ENCODE measurements around the gene ARFGEF3.

ARFGEF3 gene

GRCh38 chr6:138231381-138231886 lies 69.7 kb downstream of the ARFGEF3 start:
- Mint-ChIP-seq H3K9me3 (no peaks in the 10 kb centered on the region), H3K27ac (no peak overlapping the region), H3K4me1 (peaks cover 6% of the 10 kb centered on the region), H3K4me3 (no peak overlapping the region), H3K36me3 (no peaks in the 10 kb centered on the region), H3K27me3 (peaks cover 5% of the 10 kb centered on the region)
- ATAC-seq (ENCODE audit: low read depth) = no peak
- DNase-seq (ENCODE audit: low spot score in 2 of 2) = no peak

GRCh38 chr6:138234363-138234762 lies 72.6 kb downstream of the ARFGEF3 start:
- peaks cover 6% of the 10 kb centered on the region for H3K4me1 Mint-ChIP-seq
- H3K27ac Mint-ChIP-seq = no peak overlapping the region
- H3K4me3 Mint-ChIP-seq = no peak overlapping the region
- H3K36me3 Mint-ChIP-seq = no peaks in the 10 kb centered on the region
- DNase-seq (ENCODE audit: low spot score in 2 of 2) (no peak), ATAC-seq (ENCODE audit: low read depth) (no peak)
- no peaks in the 10 kb centered on the region for H3K9me3 Mint-ChIP-seq
- H3K27me3 Mint-ChIP-seq = peaks cover 2% of the 10 kb centered on the region

GRCh38 chr6:138235205-138235604 lies 73.5 kb downstream of the ARFGEF3 start:
- Mint-ChIP-seq H3K4me3 (no peak overlapping the region), H3K27me3 (peaks cover 2% of the 10 kb centered on the region), H3K27ac (no peak overlapping the region), H3K4me1 (peaks cover 6% of the 10 kb centered on the region), H3K36me3 (no peaks in the 10 kb centered on the region), H3K9me3 (no peaks in the 10 kb centered on the region)
- ATAC-seq (ENCODE audit: low read depth) = no peak
- DNase-seq (ENCODE audit: low spot score in 2 of 2) = no peak

GRCh38 chr6:138235693-138236092 lies 74.0 kb downstream of the ARFGEF3 start:
- Mint-ChIP-seq H3K4me3 (no peak overlapping the region), H3K27ac (no peak overlapping the region), H3K9me3 (no peaks in the 10 kb centered on the region), H3K4me1 (peaks cover 6% of the 10 kb centered on the region), H3K36me3 (no peaks in the 10 kb centered on the region), H3K27me3 (peaks cover 2% of the 10 kb centered on the region)
- ATAC-seq (ENCODE audit: low read depth) (no peak), DNase-seq (ENCODE audit: low spot score in 2 of 2) (no peak)

GRCh38 chr6:138237463-138237862 lies 75.7 kb downstream of the ARFGEF3 start:
- Mint-ChIP-seq H3K27me3 (peaks cover 4% of the 10 kb centered on the region), H3K27ac (no peak overlapping the region), H3K36me3 (no peaks in the 10 kb centered on the region), H3K4me1 (peaks cover 2% of the 10 kb centered on the region), H3K9me3 (no peaks in the 10 kb centered on the region), H3K4me3 (no peak overlapping the region)
- ATAC-seq (ENCODE audit: low read depth) (no peak), DNase-seq (ENCODE audit: low spot score in 2 of 2) (no peak)

- Mint-ChIP-seq H3K4me1 (no peaks in the 10 kb centered on the region), H3K27me3 (peaks cover 8% of the 10 kb centered on the region), H3K9me3 (no peaks in the 10 kb centered on the region), H3K4me3 (no peak overlapping the region), H3K27ac (no peak overlapping the region), H3K36me3 (no peaks in the 10 kb centered on the region)
- no peak for ATAC-seq (ENCODE audit: low read depth)
- DNase-seq (ENCODE audit: low spot score in 2 of 2) = no peak
Observed at GRCh38 chr6:138238368-138238767, 76.6 kb downstream of the ARFGEF3 start.

- peaks cover 7% of the 10 kb centered on the region for H3K27me3 Mint-ChIP-seq
Observed at GRCh38 chr6:138239774-138240173, 78.0 kb downstream of the ARFGEF3 start.

GRCh38 chr6:138240476-138241245 lies 78.9 kb downstream of the ARFGEF3 start:
- H3K9me3 Mint-ChIP-seq = no peaks in the 10 kb centered on the region
- peaks cover 7% of the 10 kb centered on the region for H3K27me3 Mint-ChIP-seq
- DNase-seq (ENCODE audit: low spot score in 2 of 2) = no peak
- H3K4me1 Mint-ChIP-seq = no peaks in the 10 kb centered on the region
- no peaks in the 10 kb centered on the region for H3K36me3 Mint-ChIP-seq
- H3K27ac Mint-ChIP-seq = no peak overlapping the region
- no peak overlapping the region for H3K4me3 Mint-ChIP-seq
- ATAC-seq (ENCODE audit: low read depth) = no peak

More at GRCh38 chr6:138239774-138240173, 78.0 kb downstream of the ARFGEF3 start:
- Mint-ChIP-seq H3K9me3 (no peaks in the 10 kb centered on the region), H3K36me3 (no peaks in the 10 kb centered on the region), H3K27ac (no peak overlapping the region), H3K4me3 (no peak overlapping the region), H3K4me1 (no peaks in the 10 kb centered on the region)
- DNase-seq (ENCODE audit: low spot score in 2 of 2) (no peak), ATAC-seq (ENCODE audit: low read depth) (no peak)

GRCh38 chr6:138241381-138241780 lies 79.6 kb downstream of the ARFGEF3 start:
- no peaks in the 10 kb centered on the region for H3K4me1 Mint-ChIP-seq
- no peaks in the 10 kb centered on the region for H3K36me3 Mint-ChIP-seq
- no peak overlapping the region for H3K4me3 Mint-ChIP-seq
- no peak overlapping the region for H3K27ac Mint-ChIP-seq
- peaks cover 7% of the 10 kb centered on the region for H3K27me3 Mint-ChIP-seq
- no peaks in the 10 kb centered on the region for H3K9me3 Mint-ChIP-seq
- DNase-seq (ENCODE audit: low spot score in 2 of 2) = no peak
- no peak for ATAC-seq (ENCODE audit: low read depth)

GRCh38 chr6:138241934-138242333 lies 80.2 kb downstream of the ARFGEF3 start:
- DNase-seq (ENCODE audit: low spot score in 2 of 2) = no peak
- no peak for ATAC-seq (ENCODE audit: low read depth)
- no peaks in the 10 kb centered on the region for H3K4me1 Mint-ChIP-seq
- H3K9me3 Mint-ChIP-seq = no peaks in the 10 kb centered on the region
- H3K27me3 Mint-ChIP-seq = peaks cover 7% of the 10 kb centered on the region
- H3K27ac Mint-ChIP-seq = no peak overlapping the region
- H3K4me3 Mint-ChIP-seq = no peak overlapping the region
- H3K36me3 Mint-ChIP-seq = no peaks in the 10 kb centered on the region

- Mint-ChIP-seq H3K36me3 (no peaks in the 10 kb centered on the region), H3K27ac (no peak overlapping the region), H3K4me1 (no peaks in the 10 kb centered on the region), H3K4me3 (no peak overlapping the region), H3K9me3 (no peaks in the 10 kb centered on the region), H3K27me3 (peaks cover 7% of the 10 kb centered on the region)
- ATAC-seq (ENCODE audit: low read depth) = no peak
- DNase-seq (ENCODE audit: low spot score in 2 of 2) = no peak
Observed at GRCh38 chr6:138242987-138243592, 81.4 kb downstream of the ARFGEF3 start.

GRCh38 chr6:138245751-138246150 lies 84.0 kb downstream of the ARFGEF3 start:
- H3K4me3 Mint-ChIP-seq = no peak overlapping the region
- ATAC-seq (ENCODE audit: low read depth) (no peak), DNase-seq (ENCODE audit: low spot score in 2 of 2) (no peak)
- H3K9me3 Mint-ChIP-seq = no peaks in the 10 kb centered on the region
- no peak overlapping the region for H3K27ac Mint-ChIP-seq
- H3K4me1 Mint-ChIP-seq = no peaks in the 10 kb centered on the region
- peaks cover 7% of the 10 kb centered on the region for H3K27me3 Mint-ChIP-seq
- no peaks in the 10 kb centered on the region for H3K36me3 Mint-ChIP-seq

- ATAC-seq (ENCODE audit: low read depth) = no peak
- Mint-ChIP-seq H3K27ac (no peak overlapping the region), H3K36me3 (no peaks in the 10 kb centered on the region), H3K27me3 (peaks cover 10% of the 10 kb centered on the region), H3K9me3 (no peaks in the 10 kb centered on the region), H3K4me1 (no peaks in the 10 kb centered on the region), H3K4me3 (no peak overlapping the region)
- DNase-seq (ENCODE audit: low spot score in 2 of 2) = no peak
Observed at GRCh38 chr6:138246650-138247440, 85.1 kb downstream of the ARFGEF3 start.

GRCh38 chr6:138248011-138248410 lies 86.3 kb downstream of the ARFGEF3 start:
- Mint-ChIP-seq H3K4me1 (no peaks in the 10 kb centered on the region), H3K27me3 (peaks cover 5% of the 10 kb centered on the region), H3K36me3 (no peaks in the 10 kb centered on the region), H3K9me3 (no peaks in the 10 kb centered on the region), H3K27ac (no peak overlapping the region), H3K4me3 (no peak overlapping the region)
- DNase-seq (ENCODE audit: low spot score in 2 of 2) (no peak), ATAC-seq (ENCODE audit: low read depth) (no peak)
